ENCODE data around the gene INTS11.

The INTS11 gene

DNA sequence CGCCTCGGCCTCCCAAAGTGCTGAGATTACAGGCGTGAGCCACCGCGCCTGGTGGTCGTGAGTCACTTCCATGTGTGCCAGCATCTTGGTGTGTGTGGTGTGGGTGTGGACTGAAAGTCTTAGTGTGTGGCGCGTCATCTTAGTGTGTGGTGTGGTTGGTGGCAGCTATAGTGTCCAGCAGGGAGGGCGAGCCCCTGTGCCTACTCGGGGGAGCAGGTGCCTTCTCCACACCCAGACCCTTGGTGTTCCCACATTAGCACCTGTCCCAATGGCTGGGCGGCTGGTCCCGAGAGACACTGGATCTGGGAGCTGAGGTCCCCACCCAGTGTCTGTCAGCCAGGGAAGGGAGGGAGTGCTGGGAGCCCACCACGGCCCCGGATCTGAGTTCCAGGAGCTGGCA lies 41.5 kb downstream of the INTS11 start:
- no peak for DNase-seq

DNA sequence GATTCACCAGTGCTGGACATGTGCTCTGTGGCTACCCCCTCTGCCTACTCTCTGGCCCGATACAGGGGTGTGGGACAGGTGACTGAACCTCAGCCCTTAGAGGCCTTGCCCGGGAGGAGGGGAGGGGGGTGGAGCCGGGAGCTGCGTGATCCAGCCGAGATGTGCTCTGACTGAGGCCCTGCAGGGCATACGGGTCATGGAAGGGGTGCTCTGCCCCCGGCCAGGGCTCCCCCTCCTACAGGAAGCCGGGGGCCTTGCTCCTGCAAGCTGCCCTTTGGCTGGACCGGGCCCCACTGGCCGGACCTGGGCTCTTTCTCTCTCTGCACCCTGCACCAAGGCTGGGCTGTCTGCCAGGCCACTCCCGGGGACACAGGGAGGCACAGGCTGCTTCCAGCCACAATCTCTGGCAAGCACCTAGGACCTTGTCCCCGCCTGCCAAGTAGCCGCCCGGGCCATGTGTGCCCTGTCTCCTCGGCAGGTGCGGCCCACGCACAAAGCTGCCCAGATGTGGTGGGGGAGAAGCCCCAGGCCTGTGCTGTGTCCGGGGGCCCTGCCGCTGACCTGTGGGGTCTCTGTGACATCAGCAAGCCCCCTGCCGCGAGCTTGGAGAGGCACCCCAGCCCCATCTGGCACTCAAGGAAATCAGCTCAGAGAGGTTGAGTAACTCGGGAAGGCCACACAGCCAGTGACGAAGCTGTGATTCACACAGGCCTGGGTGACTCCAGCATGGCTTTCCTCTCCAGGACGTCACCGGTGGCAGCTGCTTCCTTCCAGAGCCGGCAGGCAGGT lies 42.7 kb downstream of the INTS11 start:
- DNase-seq, result no peak

DNA sequence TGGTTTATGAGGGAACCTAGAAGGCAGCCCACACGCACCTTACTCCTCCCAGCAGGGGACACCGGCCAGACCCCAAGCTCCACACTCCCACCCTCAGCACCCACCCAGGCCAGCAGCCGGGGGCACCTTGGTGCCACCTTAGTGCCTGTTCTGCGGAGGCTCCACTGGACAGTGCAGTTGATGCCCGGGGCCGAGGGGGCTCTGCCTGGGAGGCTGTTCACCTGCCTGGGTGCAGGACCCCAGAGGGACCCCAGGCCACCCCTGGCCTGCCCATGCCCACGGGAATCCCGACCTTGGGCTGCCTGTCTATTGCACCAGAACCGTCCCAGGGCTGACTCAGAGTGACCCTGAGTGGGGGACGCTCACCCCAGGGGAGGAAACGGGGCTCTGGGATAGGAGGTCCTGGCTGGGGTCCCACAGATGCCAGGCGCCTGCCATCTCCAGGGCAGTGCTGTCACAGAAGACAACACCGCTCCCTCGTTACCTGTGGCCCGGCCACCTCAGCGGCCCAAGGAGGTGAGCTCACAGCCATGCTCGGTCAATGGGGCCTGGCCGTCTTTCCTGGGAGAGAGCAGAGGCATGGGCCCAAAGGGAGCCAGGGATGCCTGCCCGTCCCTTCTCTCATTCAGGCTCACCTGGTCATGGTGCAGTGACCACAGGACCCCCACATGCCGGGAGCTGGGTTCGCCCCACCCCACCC lies 43.5 kb downstream of the INTS11 start:
- DNase-seq, result no peak

DNA sequence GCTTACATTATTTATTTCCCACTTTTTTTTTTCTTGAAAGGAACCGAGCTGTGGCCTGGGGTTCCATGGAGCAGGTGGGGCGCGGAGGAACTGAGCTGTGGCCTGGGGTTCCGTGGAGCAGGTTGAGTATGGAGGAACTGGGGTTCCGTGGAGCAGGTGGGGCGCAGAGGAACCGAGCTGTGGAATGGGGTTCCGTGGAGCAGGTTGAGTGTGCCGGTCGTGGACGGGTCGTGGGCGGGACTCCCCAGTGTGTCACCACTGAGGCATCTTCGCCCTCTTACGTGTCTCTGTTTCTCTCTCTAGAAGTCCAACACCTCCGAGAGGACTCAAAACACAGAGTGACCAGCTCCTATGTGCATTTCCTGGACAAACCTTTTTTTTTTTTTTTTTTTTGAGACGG lies 45.4 kb downstream of the INTS11 start:
- DNase-seq, result no peak

DNA sequence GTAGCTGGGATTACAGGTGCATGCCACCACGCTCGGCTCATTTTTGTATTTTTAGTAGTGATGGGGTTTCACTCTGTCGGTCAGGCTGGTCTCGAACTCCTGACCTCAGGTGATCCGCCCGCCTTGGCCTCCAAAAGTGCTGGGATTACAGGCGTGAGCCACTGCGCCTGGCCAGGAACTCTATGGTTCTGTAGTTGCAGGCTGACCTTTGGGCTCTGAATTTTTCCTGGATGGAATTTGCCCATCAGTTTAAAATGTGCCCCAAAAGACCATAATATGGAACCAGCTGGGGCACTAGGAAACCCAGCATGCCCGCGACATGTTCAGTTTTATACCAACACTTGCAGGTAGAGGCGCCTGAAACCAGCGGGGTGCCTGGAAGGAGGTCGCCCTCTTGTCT lies 45.8 kb downstream of the INTS11 start:
- no peak for DNase-seq

DNA sequence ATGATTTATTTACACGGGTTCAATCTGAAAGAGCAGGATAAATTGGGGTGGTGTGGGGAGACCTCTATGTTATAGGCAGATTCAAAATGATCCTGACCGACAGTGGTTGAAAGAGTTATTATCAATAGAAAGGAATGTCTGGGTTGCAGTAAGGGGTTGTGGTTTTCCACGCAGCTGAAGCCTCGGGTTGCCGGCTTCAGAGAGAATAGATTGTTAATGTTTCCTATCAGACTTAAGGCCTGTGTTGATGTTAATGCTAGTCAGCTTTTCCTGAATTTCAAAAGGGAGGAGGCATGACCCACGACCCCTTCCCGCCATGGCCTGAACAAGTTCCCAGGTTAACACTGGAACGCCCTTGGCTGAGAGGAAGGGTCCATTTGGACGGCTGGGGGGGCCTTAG lies 48.6 kb downstream of the INTS11 start:
- DNase-seq, result no peak

DNA sequence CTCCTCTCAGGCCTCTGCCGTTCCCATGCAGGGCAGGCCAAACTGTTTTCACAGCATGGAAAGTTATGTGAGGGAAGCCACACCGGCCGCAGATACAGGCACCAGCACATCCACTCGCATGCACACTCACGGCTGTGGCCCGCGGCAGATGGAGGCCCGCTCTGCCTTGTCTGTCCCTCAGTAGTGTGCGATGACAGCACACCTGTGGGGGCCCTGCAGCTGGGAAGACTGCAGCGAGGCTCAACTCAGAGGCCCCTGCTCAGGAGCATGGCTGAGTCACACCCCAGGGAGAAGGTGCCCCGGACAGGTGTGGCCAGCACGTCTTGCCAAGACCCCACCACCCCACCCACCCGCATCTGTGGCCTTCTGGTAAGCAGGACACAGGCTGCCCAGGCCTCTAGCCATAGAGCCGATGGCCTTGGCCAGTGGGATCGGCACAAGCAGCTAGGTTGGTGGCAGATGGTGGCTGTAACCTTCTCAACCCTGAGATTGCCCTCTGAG lies 49.5 kb downstream of the INTS11 start:
- DNase-seq, result no peak

DNA sequence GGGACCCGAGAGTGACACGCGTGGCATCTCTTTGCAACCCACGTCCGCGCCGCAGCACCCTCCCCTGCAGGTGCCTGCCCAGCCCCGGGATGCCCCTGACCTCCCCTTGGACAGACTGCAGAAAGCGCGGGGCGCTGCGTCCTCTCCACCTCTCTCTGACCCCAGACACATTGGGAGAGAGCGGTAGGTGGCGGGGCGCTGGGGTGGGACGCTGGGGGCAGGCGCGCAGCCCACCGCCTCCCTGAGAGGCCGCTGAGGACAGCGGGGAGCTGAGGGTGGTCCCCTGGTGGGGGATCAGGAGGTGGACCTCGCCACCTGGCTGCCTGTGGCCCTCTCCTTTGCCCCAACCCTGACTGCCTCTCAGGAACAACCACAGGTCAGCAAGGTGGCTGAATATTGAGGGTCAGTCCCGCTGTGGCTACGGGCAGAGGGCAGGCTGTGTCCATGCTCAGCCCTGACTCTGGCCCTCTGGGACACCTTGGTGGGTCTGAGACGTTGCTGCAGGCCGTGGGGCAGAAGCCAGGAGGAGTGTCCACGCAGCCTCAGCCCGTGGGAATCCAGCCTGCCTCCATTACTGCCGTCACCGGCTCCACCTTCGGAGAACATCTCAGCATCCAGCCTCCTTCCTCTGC lies 50.0 kb downstream of the INTS11 start:
- DNase-seq, result no peak

DNA sequence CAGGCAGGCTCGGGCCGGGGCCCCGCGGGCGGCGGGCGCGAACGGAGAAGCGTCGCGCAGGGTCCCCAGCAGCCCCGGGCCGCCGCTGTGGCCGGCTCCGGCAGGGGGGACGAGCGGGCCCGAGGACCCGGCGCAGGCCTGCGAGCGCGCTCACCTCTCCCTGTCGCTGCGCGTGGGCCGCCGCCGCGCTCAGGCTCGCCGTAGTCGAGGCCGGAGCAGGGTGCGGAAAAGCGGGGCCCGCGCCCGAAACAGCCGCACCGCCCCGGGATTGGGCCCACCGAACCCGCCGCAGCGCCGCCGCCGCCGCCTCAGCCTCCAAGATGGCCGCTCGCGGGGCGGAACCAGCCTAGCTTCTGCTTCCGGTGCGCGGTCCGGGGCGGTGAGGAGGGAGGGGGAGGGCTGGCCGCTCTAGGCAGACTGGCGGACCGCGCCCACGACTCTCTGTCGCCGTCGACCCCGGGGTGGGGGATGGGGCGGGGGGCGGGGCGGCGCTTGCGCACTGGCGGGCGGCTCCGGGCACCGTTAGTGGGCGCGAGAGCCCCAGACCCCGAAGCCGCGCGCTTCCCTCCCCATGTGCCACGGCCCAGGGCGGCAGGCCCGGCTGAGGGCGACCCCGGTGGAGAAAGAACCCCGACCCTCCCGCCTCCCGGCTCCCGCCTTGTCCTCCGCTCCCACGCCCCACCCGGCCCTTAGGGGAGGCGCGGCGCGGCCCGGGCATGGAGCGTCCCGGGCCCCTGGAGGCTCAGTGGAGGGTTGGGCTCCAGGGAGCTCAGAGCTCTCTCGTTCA lies 50.8 kb downstream of the INTS11 start, which contains the start of gene UBE2J2:
UBE2J2 (minus strand) TSS at position 343 of the 787 bp plus-strand sequence. CDS start 5,862 bp downstream, outside the sequence.
- peak; percentile 82 to 90 for DNase-seq

DNA sequence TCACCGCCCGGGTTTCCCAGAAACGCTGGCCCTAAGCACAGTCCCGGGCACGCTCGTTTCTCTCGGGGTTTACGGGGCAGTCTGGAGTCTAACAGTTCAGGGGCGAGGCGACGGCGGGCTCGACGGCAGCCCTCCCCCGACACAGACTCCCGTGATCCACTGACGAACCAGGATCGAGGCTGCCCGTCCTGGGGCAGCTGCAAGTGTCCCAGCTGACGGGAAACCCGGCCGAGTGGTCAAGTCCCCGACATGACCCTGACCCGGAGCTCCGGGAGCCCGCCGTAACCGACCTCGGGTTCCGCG lies 51.3 kb downstream of the INTS11 start:
- DNase-seq, result no peak

DNA sequence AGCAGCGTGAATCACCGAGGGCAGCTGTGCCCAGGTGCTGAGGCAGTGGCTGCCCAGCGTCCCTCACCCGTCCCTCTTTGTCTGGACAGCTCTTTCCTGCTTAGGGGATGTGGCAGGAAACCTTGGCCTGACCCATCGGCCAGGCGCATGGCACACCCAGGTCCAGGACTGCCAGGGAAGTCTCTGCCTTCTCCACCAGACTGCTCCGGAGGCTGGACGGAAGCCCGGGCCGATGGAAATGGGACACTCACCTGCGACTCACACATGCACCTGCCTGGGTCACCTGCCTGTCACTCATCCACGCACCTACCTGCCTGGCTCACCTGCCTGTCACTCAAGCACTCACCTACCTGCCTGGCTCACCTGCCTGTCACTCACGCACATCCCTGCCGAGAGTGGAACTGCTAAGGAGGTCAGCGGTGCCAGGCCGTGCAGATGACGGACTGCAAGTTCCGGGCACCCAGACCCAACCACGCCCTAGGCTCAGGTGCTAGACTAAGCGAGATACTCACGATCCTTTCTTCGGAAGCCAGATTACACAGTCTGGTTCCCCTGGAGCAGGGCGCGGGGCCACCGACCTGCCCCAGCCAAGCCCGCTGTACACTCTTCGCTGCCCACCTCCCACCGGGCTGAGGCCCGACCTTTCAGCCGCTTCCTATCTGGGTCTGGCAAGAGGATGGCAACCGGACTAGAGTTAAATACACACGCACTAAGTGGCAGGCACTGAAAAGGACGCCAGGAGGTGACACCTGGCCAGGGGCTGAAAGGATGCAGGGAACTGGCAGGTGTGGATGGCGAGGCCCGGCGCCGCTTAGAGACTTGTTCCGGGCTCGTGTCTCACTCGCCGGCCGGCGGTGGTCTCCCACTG lies 51.9 kb downstream of the INTS11 start:
- DNase-seq, result peak in 1 of 2 experiments; percentile 40

DNA sequence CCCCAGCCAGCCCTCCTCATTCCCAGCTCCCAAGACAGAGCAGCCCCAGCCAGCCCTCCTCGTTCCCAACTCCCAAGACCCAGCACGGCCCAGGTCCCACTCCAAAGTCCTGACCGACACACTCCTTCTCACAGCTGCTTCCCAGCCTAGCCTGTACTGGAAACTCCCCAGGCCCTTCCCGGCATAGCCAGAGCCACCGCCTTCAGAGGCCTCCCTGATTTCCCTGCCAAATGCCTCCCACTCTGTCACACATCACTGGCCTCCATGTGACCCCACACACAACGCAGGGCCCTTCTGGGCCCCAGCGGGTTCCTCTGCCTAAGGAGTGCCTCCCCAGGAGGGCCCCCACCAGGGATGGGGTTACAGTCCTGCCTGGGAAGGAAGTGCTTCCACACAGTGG lies 53.6 kb downstream of the INTS11 start:
- no peak for DNase-seq

DNA sequence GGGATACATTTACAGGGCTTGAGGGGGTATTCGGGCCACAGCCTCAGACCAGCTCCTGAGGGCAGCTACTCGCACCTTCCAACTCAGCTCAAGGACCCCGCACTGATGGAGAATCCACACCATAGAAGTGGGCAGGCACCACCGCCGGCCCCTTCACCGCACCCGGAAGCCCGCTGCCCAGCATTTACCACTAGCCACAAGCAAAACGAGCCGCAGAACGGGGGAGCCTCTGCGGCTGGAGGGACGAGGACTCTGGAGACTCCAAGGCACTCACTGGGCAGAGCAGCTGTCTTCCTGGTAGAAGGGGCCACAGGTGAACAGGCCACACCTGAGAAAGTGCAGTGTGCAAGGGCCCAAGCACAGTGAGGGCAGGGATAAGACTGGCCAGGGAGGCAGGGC lies 56.2 kb downstream of the INTS11 start:
- DNase-seq, result no peak

DNA sequence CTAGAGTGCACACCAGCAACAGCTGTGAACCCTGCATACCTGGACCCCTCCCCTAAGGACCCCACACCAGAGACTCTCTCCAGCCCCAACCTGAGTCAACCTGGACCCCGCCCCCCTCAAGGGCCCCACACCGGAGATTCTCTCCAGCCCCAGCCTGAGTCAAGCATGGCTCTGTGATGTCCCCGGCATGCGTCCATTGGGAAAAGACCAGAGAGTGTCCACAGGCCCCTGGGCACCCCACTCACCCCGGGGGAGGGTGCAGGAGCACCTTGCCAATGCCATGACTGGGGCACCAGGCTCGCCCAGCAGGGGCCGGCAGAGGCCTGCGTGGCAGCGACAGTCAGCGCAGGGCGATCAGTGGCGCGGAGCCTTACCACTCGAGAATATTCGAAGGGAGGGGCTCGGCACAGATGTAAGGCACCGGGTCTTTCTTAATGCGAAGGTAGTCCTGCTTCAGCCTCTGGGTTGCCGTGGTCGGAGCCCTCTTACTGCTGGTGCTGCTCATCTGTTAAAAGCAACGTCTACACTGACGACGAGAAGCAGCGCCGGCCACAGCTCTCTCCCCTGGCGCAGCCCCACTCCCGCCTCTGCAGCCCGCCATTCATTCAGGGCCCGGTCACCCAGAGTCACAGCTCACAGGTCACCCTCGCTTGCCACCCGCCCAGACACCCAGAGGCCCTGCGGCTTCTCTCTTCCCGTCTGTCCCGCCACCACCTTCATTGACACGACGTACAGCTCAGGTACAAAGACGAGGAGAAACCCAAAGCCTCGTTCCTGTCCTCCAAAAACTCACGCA lies 56.8 kb downstream of the INTS11 start:
- DNase-seq, result no peak

DNA sequence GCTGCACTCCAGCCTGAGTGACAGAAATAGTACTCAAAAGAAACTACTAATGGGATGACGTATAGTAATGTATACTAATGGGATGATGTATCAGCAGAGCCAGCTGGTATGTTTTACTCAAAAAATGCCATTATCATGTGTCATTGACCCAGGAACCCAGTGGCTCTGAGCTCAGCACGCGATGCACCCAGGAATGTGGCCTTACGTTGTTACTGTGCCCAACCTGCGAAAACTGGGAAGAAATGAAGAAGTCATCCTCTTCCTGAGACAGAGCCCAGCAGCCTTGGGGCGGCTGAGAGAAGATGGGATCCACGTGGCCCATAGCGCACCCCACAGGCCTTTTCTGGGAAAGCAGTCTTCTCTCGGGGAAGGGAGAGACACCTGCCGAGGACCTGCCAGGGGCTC lies 59.6 kb downstream of the INTS11 start:
- DNase-seq, result no peak

DNA sequence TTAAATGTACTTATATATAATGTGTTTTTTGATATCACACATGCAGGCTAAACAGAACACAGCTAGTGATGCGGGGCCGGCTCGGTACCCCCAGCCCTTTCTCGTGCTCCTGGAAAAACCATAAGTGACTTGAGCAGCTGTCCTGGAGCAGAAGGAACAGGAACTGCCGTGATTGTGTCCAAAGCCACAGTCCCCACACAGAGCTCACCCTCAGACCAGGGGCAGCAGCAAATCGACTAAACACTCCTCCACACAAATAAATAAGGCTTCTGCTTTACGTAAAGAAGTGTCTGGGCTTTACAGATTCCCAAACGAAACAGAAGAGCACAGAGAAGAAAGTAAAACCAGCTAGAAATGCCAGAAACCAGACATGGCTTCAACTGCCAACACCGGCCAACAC lies 60.4 kb downstream of the INTS11 start:
- DNase-seq, result no peak

DNA sequence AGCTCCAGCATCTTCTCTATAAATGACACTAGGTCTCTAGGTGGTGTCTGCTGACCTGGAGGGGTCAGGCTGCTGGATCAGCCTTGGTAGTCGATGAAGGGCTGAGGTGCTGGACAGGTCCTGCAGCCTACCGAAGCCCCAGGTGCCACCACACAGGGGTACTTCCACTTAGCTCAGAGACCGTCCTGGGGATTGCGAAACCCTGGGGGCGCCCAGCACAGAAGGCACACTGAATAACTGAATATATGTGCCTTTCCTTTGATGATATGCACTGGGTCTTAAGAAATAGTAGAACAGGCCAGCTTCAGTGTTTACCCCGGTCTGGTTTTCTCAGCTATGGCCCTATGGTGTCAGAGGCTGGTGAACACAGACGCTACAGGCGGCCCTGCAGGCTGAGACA lies 61.7 kb downstream of the INTS11 start:
- DNase-seq, result no peak

DNA sequence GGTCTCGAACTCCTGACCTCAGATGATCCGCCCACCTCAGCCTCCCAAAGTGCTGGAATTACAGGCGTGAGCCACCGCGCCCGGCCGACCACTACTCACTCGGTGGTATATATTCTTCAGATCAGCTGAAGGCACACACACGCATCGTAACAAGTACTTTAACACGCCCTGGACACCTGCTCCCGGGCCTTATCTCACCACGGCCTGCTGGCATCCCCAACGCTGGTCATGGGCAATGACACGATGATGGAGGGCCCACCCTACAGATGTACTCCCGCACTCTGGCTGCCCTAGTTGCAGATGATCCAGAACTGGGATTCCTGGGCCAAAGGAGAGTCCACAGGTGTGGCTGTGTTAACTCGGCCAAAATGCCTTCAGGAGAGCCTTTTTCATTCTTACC lies 62.4 kb downstream of the INTS11 start:
- DNase-seq, result no peak

Measured in NCI-H2081 (cell line).